CD4-positive, alpha-beta T cell (primary cell): ENCODE results near the gene KIAA0232. TPM values are rescaled to one million over a fixed set of nuclear protein-coding genes. Genes with fewer than 3 reads are reported as not detected.
A peak's percentile ranks its signal among the peaks of the same experiment; 100 is the strongest.

Source experiments
- ATAC-seq: fragments of 200-7000 bp; cut with Tn5 transposase; one replicate; pipeline ENCODE4 v1.10.0; 2022; ENCODE audit warnings: mild to moderate bottlenecking; ENCODE audit not compliant: poor library complexity
- CTCF ChIA-PET: fragments of 350-600 bp; sonication (Branson Sonifier 250); formaldehyde crosslinking; loops from one replicate; lab custom pipeline; 2021; ENCODE audit warnings: antibody characterized with exemption, inconsistent platforms; lab: Charles Lee
- POLR2A ChIA-PET: fragments of 350-600 bp; sonication (Branson Sonifier 250); formaldehyde crosslinking; loops from one replicate; lab custom pipeline; 2021; ENCODE audit warnings: antibody characterized with exemption, inconsistent platforms; lab: Charles Lee
- DNase-seq, 14 experiments: peaks; one replicate each; pipeline ENCODE4 v3.0.0-alpha.2; 2013 to 2020; ENCODE audit warnings: mixed read lengths in 2 of 14
- H3K27ac ChIP-seq, 2 donors: one replicate each; pipeline versions ENCODE4 v1.5.1 to v1.7.0; 2013; ENCODE audit warnings: low read length in 2 of 2, low read depth in 1 of 2, mild to moderate bottlenecking in 1 of 2
- H3K27me3 ChIP-seq, 2 experiments: 1 replicate in 1 of 2; 2 replicates in 1 of 2; pipeline versions ENCODE4 v1.6.1 to v1.7.0; 2013; ENCODE audit warnings: low read length in 2 of 2, control low read depth in 1 of 2, mild to moderate bottlenecking in 1 of 2, moderate library complexity in 1 of 2; ENCODE audit not compliant: insufficient read depth in 2 of 2, control insufficient read depth in 1 of 2
- H3K36me3 ChIP-seq: one replicate; pipeline ENCODE4 v1.6.1; 2013; ENCODE audit warnings: low read length, control low read depth; ENCODE audit not compliant: insufficient read depth
- H3K4me1 ChIP-seq: one replicate; pipeline ENCODE4 v1.6.1; 2013; ENCODE audit warnings: low read length, control low read depth; ENCODE audit not compliant: insufficient read depth
- H3K4me3 ChIP-seq: one replicate; pipeline ENCODE4 v1.5.1; 2013; ENCODE audit warnings: mild to moderate bottlenecking, low read length, moderate library complexity
- H3K9me3 ChIP-seq, 2 experiments: 1 replicate in 1 of 2; 2 replicates in 1 of 2; pipeline versions ENCODE4 v1.6.1 to v1.7.0; 2013; ENCODE audit warnings: low read length in 2 of 2, mild to moderate bottlenecking in 2 of 2, control low read depth in 1 of 2, moderate library complexity in 1 of 2; ENCODE audit not compliant: control insufficient read depth in 1 of 2, insufficient read depth in 1 of 2
- H3K27ac Mint-ChIP-seq: one replicate; pipeline ENCODE4 v1.8.0; 2020; ENCODE audit warnings: mixed read lengths
- H3K27me3 Mint-ChIP-seq: one replicate; pipeline ENCODE4 v1.8.0; 2021; ENCODE audit warnings: mixed read lengths
- H3K36me3 Mint-ChIP-seq: one replicate; pipeline ENCODE4 v1.8.0; 2021; ENCODE audit warnings: low read depth, mixed read lengths
- H3K4me1 Mint-ChIP-seq: one replicate; pipeline ENCODE4 v1.8.0; 2021; ENCODE audit warnings: low read depth, mixed read lengths
- H3K4me3 Mint-ChIP-seq: one replicate; pipeline ENCODE4 v1.8.0; 2020; ENCODE audit warnings: mild to moderate bottlenecking, mixed read lengths
- H3K9me3 Mint-ChIP-seq: one replicate; pipeline ENCODE4 v1.8.0; 2020; ENCODE audit warnings: mixed read lengths
- CTCF ChIP-seq: fragments of 200-600 bp; IDR thresholded peaks from one replicate; pipeline ENCODE4 v1.8.0; 2022; ENCODE audit warnings: antibody characterized with exemption, mild to moderate bottlenecking
- intact Hi-C, 2 experiments: fragments of 100-400 bp; cut with DNase I in 1 of 2; cut with micrococcal nuclease in 1 of 2; formaldehyde crosslinking; loops; one replicate each; pipeline versions ENCODE4 v1.15.1 to v1.9.0; 2023 to 2025; cut with DNase I, micrococcal nuclease
- total RNA-seq, 174 experiments: library from RNA in 2 of 174; stranded (reverse) in 2 of 174; gene quantifications; one replicate each; pipeline ENCODE4 v1.2.3 and lab custom pipeline; 2021 to 2026

The KIAA0232 gene
- total RNA-seq, 2 experiments from 2014 or later = 15.3 to 17.8 TPM

GRCh38 chr4:6928081-6928480, 145.6 kb downstream of the KIAA0232 start:
- no peaks in the 10 kb centered on the region for H3K27me3 ChIP-seq
- Mint-ChIP-seq H3K4me3 (no peak overlapping the region), H3K36me3 (peaks cover 56% of the 10 kb centered on the region), H3K4me1 (peaks cover 76% of the 10 kb centered on the region), H3K9me3 (no peaks in the 10 kb centered on the region), H3K27ac (peak overlapping the region; percentile 92), H3K27me3 (no peaks in the 10 kb centered on the region)
- no peak for TF ChIP-seq CTCF
- intact Hi-C loops = no loop called here
- H3K27ac ChIP-seq = no peak overlapping the region
- no peak for DNase-seq
- no peak overlapping the region for H3K4me3 ChIP-seq
- ChIA-PET POLR2A (interaction anchor here (0.5 to 4.9 kb wide), 5 partner anchors 10 to 59 kb away, joined by 3 to 50 read pairs (median 14); no protein-coding TSS in a partner anchor), CTCF (interaction anchor here (0.9 kb wide), 1 partner anchor 59 kb away, joined by 3 read pairs; no protein-coding TSS in a partner anchor)
- ATAC-seq = no peak
- peaks cover 78% of the 10 kb centered on the region for H3K4me1 ChIP-seq
- peaks cover 27% of the 10 kb centered on the region for H3K36me3 ChIP-seq
- H3K9me3 ChIP-seq = no peaks in the 10 kb centered on the region

GRCh38 chr4:6929339-6929811, 146.8 kb downstream of the KIAA0232 start:
- ChIA-PET POLR2A (interaction anchor here (1.3 to 4.9 kb wide), 3 partner anchors 13 to 57 kb away, joined by 3 to 50 read pairs (median 5); no protein-coding TSS in a partner anchor), CTCF (no interaction called here)
- peak overlapping the region; percentile 21 for H3K4me3 Mint-ChIP-seq
- Histone ChIP-seq H3K9me3 (no peaks in the 10 kb centered on the region), H3K4me1 (peaks cover 82% of the 10 kb centered on the region), H3K4me3 (no peak overlapping the region), H3K27ac (no peak overlapping the region), H3K36me3 (peaks cover 15% of the 10 kb centered on the region), H3K27me3 (no peaks in the 10 kb centered on the region)
- H3K27ac Mint-ChIP-seq = peak overlapping the region; percentile 4
- peaks cover 81% of the 10 kb centered on the region for H3K4me1 Mint-ChIP-seq
- DNase-seq = peak in 1 of 14 experiments; percentile 16
- no peak for TF ChIP-seq CTCF
- peak; percentile 15 for ATAC-seq
- no peaks in the 10 kb centered on the region for H3K27me3 Mint-ChIP-seq
- H3K9me3 Mint-ChIP-seq = no peaks in the 10 kb centered on the region
- intact Hi-C loops = no loop called here
- H3K36me3 Mint-ChIP-seq = peaks cover 55% of the 10 kb centered on the region

GRCh38 chr4:6929812-6930464, 147.4 kb downstream of the KIAA0232 start:
- ATAC-seq (no peak), DNase-seq (no peak)
- intact Hi-C loops = no loop called here
- POLR2A ChIA-PET = interaction anchor here (1.3 to 4.9 kb wide), 3 partner anchors 12 to 57 kb away, joined by 3 to 50 read pairs (median 5); no protein-coding TSS in a partner anchor
- H3K9me3 ChIP-seq = no peaks in the 10 kb centered on the region
- Mint-ChIP-seq H3K4me1 (peaks cover 79% of the 10 kb centered on the region), H3K36me3 (peaks cover 52% of the 10 kb centered on the region), H3K27me3 (no peaks in the 10 kb centered on the region), H3K9me3 (no peaks in the 10 kb centered on the region), H3K27ac (peak overlapping the region; percentile 4), H3K4me3 (peak overlapping the region; percentile 21)
- CTCF ChIA-PET = no interaction called here
- H3K4me3 ChIP-seq = no peak overlapping the region
- peaks cover 78% of the 10 kb centered on the region for H3K4me1 ChIP-seq
- H3K27ac ChIP-seq = no peak overlapping the region
- TF ChIP-seq CTCF = no peak
- no peaks in the 10 kb centered on the region for H3K27me3 ChIP-seq
- H3K36me3 ChIP-seq = peaks cover 11% of the 10 kb centered on the region
